Progenitor cell of endocrine pancreas (in vitro differentiated cells): ENCODE data around the gene WDR89. TPM values are rescaled to one million over a fixed set of nuclear protein-coding genes. Genes with fewer than 3 reads are reported as not detected.
"Not testable (repeated sequence)": the region's sequence is repeated elsewhere in the genome, so short reads cannot be mapped to it uniquely, and the experiment has no call there.

Experiments
- DNase-seq: peaks from one replicate; pipeline ENCODE4 v3.0.0; 2021; ENCODE audit warnings: low spot score; ENCODE audit not compliant: unreplicated experiment
- H3K27ac Mint-ChIP-seq: 2 replicates; pipeline ENCODE4 v1.8.0; 2021; ENCODE audit warnings: mild to moderate bottlenecking, moderate library complexity, mixed read lengths
- H3K27me3 Mint-ChIP-seq: 2 replicates; pipeline ENCODE4 v1.8.0; 2021; ENCODE audit warnings: mixed read lengths
- H3K36me3 Mint-ChIP-seq: 2 replicates; pipeline ENCODE4 v1.8.0; 2022; ENCODE audit warnings: mixed read lengths; ENCODE audit not compliant: insufficient read depth
- H3K4me1 Mint-ChIP-seq: 2 replicates; pipeline ENCODE4 v1.8.0; 2021; ENCODE audit warnings: low read depth, mixed read lengths
- H3K4me3 Mint-ChIP-seq: 2 replicates; pipeline ENCODE4 v1.8.0; 2021; ENCODE audit warnings: low read depth, mild to moderate bottlenecking, moderate library complexity, mixed read lengths
- H3K9me3 Mint-ChIP-seq: 2 replicates; pipeline ENCODE4 v1.8.0; 2021; ENCODE audit warnings: low read depth, mixed read lengths
- CTCF ChIP-seq: fragments of 200-600 bp; sonication (generic); IDR thresholded peaks from one replicate; pipeline ENCODE4 v1.5.0; 2021; ENCODE audit warnings: antibody characterized with exemption, mild to moderate bottlenecking; ENCODE audit not compliant: unreplicated experiment
- total RNA-seq: library from RNA; stranded (reverse); gene quantifications from 2 replicates; pipeline ENCODE4 v1.2.1, GENCODE V29; 2021

Gene WDR89
- total RNA-seq, 1 donor from 2014 or later, result 20.6 TPM

GRCh38 chr14:63662776-63663175, 21.1 kb upstream of the WDR89 start:
- peaks cover 3% of the 10 kb centered on the region for H3K36me3 Mint-ChIP-seq
- H3K4me1 Mint-ChIP-seq, result no peaks in the 10 kb centered on the region
- no peak overlapping the region for H3K4me3 Mint-ChIP-seq
- H3K9me3 Mint-ChIP-seq, result no peaks in the 10 kb centered on the region
- no peak overlapping the region for H3K27ac Mint-ChIP-seq
- no peaks in the 10 kb centered on the region for H3K27me3 Mint-ChIP-seq
- TF ChIP-seq CTCF, result no peak
- DNase-seq, result no peak

- not testable (repeated sequence) for H3K4me3 Mint-ChIP-seq, H3K27ac Mint-ChIP-seq, H3K4me1 Mint-ChIP-seq, DNase-seq, H3K27me3 Mint-ChIP-seq, H3K9me3 Mint-ChIP-seq, H3K36me3 Mint-ChIP-seq
These were observed 20.2 kb upstream of the WDR89 start for GRCh38 chr14:63661881-63662280.

- H3K4me1 Mint-ChIP-seq, result no peaks in the 10 kb centered on the region
- H3K27me3 Mint-ChIP-seq, result no peaks in the 10 kb centered on the region
- DNase-seq, result no peak
- peak overlapping the region; percentile 76 for H3K27ac Mint-ChIP-seq
- H3K9me3 Mint-ChIP-seq, result no peaks in the 10 kb centered on the region
- H3K4me3 Mint-ChIP-seq, result no peak overlapping the region
- peaks cover 3% of the 10 kb centered on the region for H3K36me3 Mint-ChIP-seq
- TF ChIP-seq CTCF, result no peak
These were observed 18.1 kb upstream of the WDR89 start for GRCh38 chr14:63659726-63660125.

- H3K36me3 Mint-ChIP-seq, result peaks cover 3% of the 10 kb centered on the region
These were observed 14.5 kb upstream of the WDR89 start for GRCh38 chr14:63656194-63656593.

GRCh38 chr14:63654936-63655335, 13.3 kb upstream of the WDR89 start:
- no peak for TF ChIP-seq CTCF
- H3K36me3 Mint-ChIP-seq, result peaks cover 3% of the 10 kb centered on the region
- no peak overlapping the region for H3K27ac Mint-ChIP-seq
- H3K27me3 Mint-ChIP-seq, result no peaks in the 10 kb centered on the region
- H3K9me3 Mint-ChIP-seq, result no peaks in the 10 kb centered on the region
- no peak for DNase-seq
- no peaks in the 10 kb centered on the region for H3K4me1 Mint-ChIP-seq
- H3K4me3 Mint-ChIP-seq, result no peak overlapping the region

More at GRCh38 chr14:63656194-63656593, 14.5 kb upstream of the WDR89 start:
- no peaks in the 10 kb centered on the region for H3K27me3 Mint-ChIP-seq
- H3K9me3 Mint-ChIP-seq, result no peaks in the 10 kb centered on the region
- no peak overlapping the region for H3K27ac Mint-ChIP-seq
- no peak overlapping the region for H3K4me3 Mint-ChIP-seq
- DNase-seq, result no peak
- no peak for TF ChIP-seq CTCF
- H3K4me1 Mint-ChIP-seq, result no peaks in the 10 kb centered on the region

- DNase-seq, result no peak
- H3K27me3 Mint-ChIP-seq, result no peaks in the 10 kb centered on the region
- no peak for TF ChIP-seq CTCF
- no peaks in the 10 kb centered on the region for H3K9me3 Mint-ChIP-seq
- no peak overlapping the region for H3K4me3 Mint-ChIP-seq
- H3K27ac Mint-ChIP-seq, result no peak overlapping the region
- H3K4me1 Mint-ChIP-seq, result no peaks in the 10 kb centered on the region
- peaks cover under 1% of the 10 kb centered on the region for H3K36me3 Mint-ChIP-seq
These were observed 12.7 kb upstream of the WDR89 start for GRCh38 chr14:63654346-63654745.
